Transverse colon (tissue), 4 donors: ENCODE data around the gene TXNDC16. TPM values are rescaled to one million over a fixed set of nuclear protein-coding genes. Genes with fewer than 3 reads are reported as not detected.

ENCODE experiments used
- DNase-seq: peaks from one replicate; pipeline ENCODE4 v3.0.0-alpha.2; 2019
- H3K27ac ChIP-seq, 4 donors: fragments of 200-600 bp; sonication (generic); 2 replicates each; pipeline ENCODE4 v1.5.1; 2016 to 2018; ENCODE audit warnings: inconsistent platforms in 4 of 4
- H3K27me3 ChIP-seq: fragments of 200-600 bp; sonication (generic); 2 replicates; pipeline ENCODE4 v1.5.1; 2017; ENCODE audit warnings: inconsistent platforms
- H3K36me3 ChIP-seq, 4 donors: fragments of 200-600 bp; sonication (generic); 2 replicates each; pipeline ENCODE4 v1.5.1; 2017 to 2019; ENCODE audit warnings: inconsistent platforms in 4 of 4
- H3K4me1 ChIP-seq, 4 donors: fragments of 200-600 bp; sonication (generic); 2 replicates each; pipeline ENCODE4 v1.5.1; 2017 to 2020; ENCODE audit warnings: inconsistent platforms in 4 of 4
- H3K4me3 ChIP-seq, 4 donors: fragments of 200-600 bp; sonication (generic); 1 replicate in 1 of 4; 2 replicates in 3 of 4; pipeline versions ENCODE4 v1.5.1 to v1.6.1; 2017 to 2019; ENCODE audit warnings: inconsistent platforms in 4 of 4
- H3K9me3 ChIP-seq, 2 donors: fragments of 200-600 bp; sonication (generic); 2 replicates each; pipeline ENCODE4 v1.5.1; 2017 to 2019; ENCODE audit warnings: inconsistent platforms in 2 of 2
- EP300 ChIP-seq: sonication (generic); formaldehyde crosslinking; IDR thresholded peaks from one replicate; pipeline ENCODE4 v1.6.1; 2017; ENCODE audit warnings: antibody characterized with exemption, low read depth
- POLR2A ChIP-seq: fragments of 450-650 bp; IDR thresholded peaks from one replicate; pipeline ENCODE4 v1.6.1; 2016; ENCODE audit warnings: antibody characterized with exemption, mild to moderate bottlenecking, moderate library complexity
- POLR2AphosphoS5 ChIP-seq, 3 donors: sonication (generic); formaldehyde crosslinking; IDR thresholded peaks; one replicate each; pipeline ENCODE4 v1.6.1; 2016; ENCODE audit warnings: antibody characterized with exemption in 3 of 3
- WGBS, 2 donors: methylation state at CpG; one replicate each; pipeline ENCODE4 v1.1.5; 2018; ENCODE audit warnings: low coverage in 1 of 2; 5-methylcytosine and 5-hydroxymethylcytosine counted together
- in situ Hi-C, 4 donors: fragments of 200-750 bp; cut with MboI; loops; one replicate each; pipeline versions ENCODE4 v1.15.0 to v1.15.1; 2017; ENCODE audit warnings: low sequenced_read_pairs in 3 of 4, low pct_ligation_motif_present in 1 of 4, low pct_unique_long_range_greater_than_20kb in 1 of 4
- intact Hi-C: fragments of 100-400 bp; cut with DNase I; formaldehyde crosslinking; loops from one replicate; pipeline ENCODE4 v1.15.1; 2023; ENCODE audit warnings: low total_unique reads
- total RNA-seq, 4 donors: library from RNA; depleted of rRNA; stranded (reverse); fragments of >200 nt; gene quantifications; one replicate each; pipeline ENCODE4 v1.1.0, GENCODE V29; 2016
- TF ChIP-seq, protein P1 (sequence below), 5 experiments: fragments of 200-600 bp in 3 of 5; fragments of 450-650 bp in 2 of 5; sonication (generic) in 3 of 5; IDR thresholded peaks; 1 replicate in 2 of 5; 2 replicates in 3 of 5; pipeline ENCODE4 v1.5.1; 2016 to 2017; ENCODE audit warnings: antibody characterized with exemption in 5 of 5, inconsistent platforms in 3 of 5, mild to moderate bottlenecking in 2 of 5, moderate library complexity in 1 of 5

The TXNDC16 gene
- total RNA-seq, 4 donors from 2014 or later = 5.6 to 11.1 (median 7.1) TPM; not detected in 1

GRCh38 chr14:52430474-52430873, 121.8 kb downstream of the TXNDC16 start:
- no peak for DNase-seq
- WGBS, 2 donors = 83 to 94% methylated on average over 2 of the region's 2 CpGs

DNA sequence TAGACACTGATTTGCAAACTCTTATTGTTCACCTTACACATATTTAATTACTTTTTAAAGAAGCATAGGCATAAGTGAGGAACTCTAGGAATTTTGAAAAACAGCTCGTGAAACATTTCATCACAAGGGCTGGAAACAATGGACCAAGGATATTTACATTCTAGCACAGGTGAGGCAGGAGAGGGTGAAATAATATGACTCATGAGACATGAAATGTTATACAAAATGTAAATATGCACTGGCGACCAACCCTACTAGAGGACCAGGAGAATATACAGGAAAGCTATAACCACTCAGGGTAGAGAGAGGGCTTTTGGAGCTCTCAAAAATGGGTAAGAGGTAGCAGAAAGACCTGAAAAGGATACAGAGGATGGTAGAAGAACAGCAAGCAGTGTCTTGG, 122.9 kb downstream of the TXNDC16 start:
- no peaks in the 10 kb centered on the region for H3K4me1 ChIP-seq
- H3K9me3 ChIP-seq = no peaks in the 10 kb centered on the region
- intact Hi-C loops (no loop called here), in situ Hi-C loops (no loop called here)
- TF ChIP-seq, protein P1, sequence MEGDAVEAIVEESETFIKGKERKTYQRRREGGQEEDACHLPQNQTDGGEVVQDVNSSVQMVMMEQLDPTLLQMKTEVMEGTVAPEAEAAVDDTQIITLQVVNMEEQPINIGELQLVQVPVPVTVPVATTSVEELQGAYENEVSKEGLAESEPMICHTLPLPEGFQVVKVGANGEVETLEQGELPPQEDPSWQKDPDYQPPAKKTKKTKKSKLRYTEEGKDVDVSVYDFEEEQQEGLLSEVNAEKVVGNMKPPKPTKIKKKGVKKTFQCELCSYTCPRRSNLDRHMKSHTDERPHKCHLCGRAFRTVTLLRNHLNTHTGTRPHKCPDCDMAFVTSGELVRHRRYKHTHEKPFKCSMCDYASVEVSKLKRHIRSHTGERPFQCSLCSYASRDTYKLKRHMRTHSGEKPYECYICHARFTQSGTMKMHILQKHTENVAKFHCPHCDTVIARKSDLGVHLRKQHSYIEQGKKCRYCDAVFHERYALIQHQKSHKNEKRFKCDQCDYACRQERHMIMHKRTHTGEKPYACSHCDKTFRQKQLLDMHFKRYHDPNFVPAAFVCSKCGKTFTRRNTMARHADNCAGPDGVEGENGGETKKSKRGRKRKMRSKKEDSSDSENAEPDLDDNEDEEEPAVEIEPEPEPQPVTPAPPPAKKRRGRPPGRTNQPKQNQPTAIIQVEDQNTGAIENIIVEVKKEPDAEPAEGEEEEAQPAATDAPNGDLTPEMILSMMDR (IDR thresholded peaks at IDR 0.05) = no peak
- TF ChIP-seq POLR2A (no peak), EP300 (no peak), POLR2AphosphoS5 (IDR thresholded peaks at IDR 0.05) (no peak)
- H3K27me3 ChIP-seq = no peaks in the 10 kb centered on the region
- H3K4me3 ChIP-seq = no peak overlapping the region
- 91 to 93% methylated on average over 2 of the region's 2 CpGs for WGBS, 2 donors
- DNase-seq = no peak
- no peaks in the 10 kb centered on the region for H3K36me3 ChIP-seq
- H3K27ac ChIP-seq = no peak overlapping the region

More at GRCh38 chr14:52430474-52430873, 121.8 kb downstream of the TXNDC16 start:
- H3K4me1 ChIP-seq = no peaks in the 10 kb centered on the region
- in situ Hi-C loops (no loop called here), intact Hi-C loops (no loop called here)
- no peaks in the 10 kb centered on the region for H3K9me3 ChIP-seq
- H3K36me3 ChIP-seq = no peaks in the 10 kb centered on the region
- TF ChIP-seq POLR2AphosphoS5 (IDR thresholded peaks at IDR 0.05) (no peak), POLR2A (no peak), EP300 (no peak)
- TF ChIP-seq, protein P1 (IDR thresholded peaks at IDR 0.05) = no peak
- no peak overlapping the region for H3K4me3 ChIP-seq
- no peak overlapping the region for H3K27ac ChIP-seq
- H3K27me3 ChIP-seq = no peaks in the 10 kb centered on the region

DNA sequence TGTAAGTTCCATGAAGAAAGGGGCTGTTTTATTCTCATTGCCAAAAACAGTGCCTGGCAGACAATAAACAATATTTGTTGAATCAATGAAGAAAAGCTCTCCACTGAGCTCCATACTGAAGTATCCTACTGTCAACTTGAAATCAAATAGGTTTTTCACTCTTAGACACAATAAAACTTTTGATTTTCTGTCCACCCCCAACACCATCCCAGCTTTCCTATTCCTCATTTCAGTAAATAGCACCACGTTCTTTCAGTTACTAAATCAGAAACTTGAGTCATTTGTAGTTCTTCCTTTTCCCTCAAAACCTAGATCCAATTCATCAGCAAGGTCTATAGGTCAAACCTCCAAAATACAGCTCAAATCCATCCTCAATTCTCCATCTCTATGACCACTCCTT, 124.8 kb downstream of the TXNDC16 start:
- no peaks in the 10 kb centered on the region for H3K9me3 ChIP-seq
- DNase-seq = no peak
- WGBS, 2 donors = 80 to 81% methylated on average over 1 of the region's 1 CpG
- H3K27me3 ChIP-seq = no peaks in the 10 kb centered on the region
- H3K4me3 ChIP-seq = no peak overlapping the region
- intact Hi-C loops (no loop called here), in situ Hi-C loops (no loop called here)
- no peaks in the 10 kb centered on the region for H3K36me3 ChIP-seq
- H3K27ac ChIP-seq = no peak overlapping the region
- TF ChIP-seq, protein P1 (IDR thresholded peaks at IDR 0.05) = no peak
- TF ChIP-seq POLR2A (no peak), EP300 (no peak), POLR2AphosphoS5 (IDR thresholded peaks at IDR 0.05) (no peak)
- H3K4me1 ChIP-seq = peaks cover 0 to 10% (median 0%) of the 10 kb centered on the region in 4 donors

GRCh38 chr14:52422650-52423356, 129.5 kb downstream of the TXNDC16 start:
- Histone ChIP-seq H3K27me3 (no peaks in the 10 kb centered on the region), H3K4me1 (peaks cover 0 to 10% (median 0%) of the 10 kb centered on the region in 4 donors), H3K4me3 (no peak overlapping the region), H3K27ac (no peak overlapping the region), H3K9me3 (no peaks in the 10 kb centered on the region), H3K36me3 (no peaks in the 10 kb centered on the region)
- DNase-seq = no peak
- in situ Hi-C loops (no loop called here), intact Hi-C loops (no loop called here)
- no peak for TF ChIP-seq POLR2AphosphoS5 (IDR thresholded peaks at IDR 0.05)
- no peak for TF ChIP-seq POLR2A
- no peak for TF ChIP-seq EP300
- TF ChIP-seq, protein P1 (IDR thresholded peaks at IDR 0.05) = no peak
- WGBS, 2 donors = 48 to 75% methylated on average over 2 of the region's 2 CpGs
